OCI-LY1 (cell line): ENCODE results near the gene SUSD1.

ENCODE experiments used
- CTCF ChIP-seq: fragments of 200-600 bp; sonication (generic), shearing (Covaris generic); IDR thresholded peaks from 2 replicates; pipeline ENCODE4 v1.5.1; 2017; ENCODE audit warnings: mild to moderate bottlenecking, antibody characterized with exemption, low read length, moderate library complexity, mixed read lengths
- EZH2 ChIP-seq: fragments of 200-600 bp; sonication (generic), shearing (Covaris generic); IDR thresholded peaks from 2 replicates; pipeline ENCODE4 v1.8.0; 2017; ENCODE audit warnings: borderline replicate concordance, mixed run types, mild to moderate bottlenecking, antibody characterized with exemption, low read length, moderate library complexity, mixed read lengths

GRCh38 chr9:112173489-112174221 lies 1.4 kb downstream of the SUSD1 start:
- TF ChIP-seq CTCF = no peak
- no peak for TF ChIP-seq EZH2
